Astrocyte of the hippocampus (primary cell): Measurements from ENCODE around the gene ARSA.
"Not testable (repeated sequence)": the region's sequence is repeated elsewhere in the genome, so short reads cannot be mapped to it uniquely, and the experiment has no call there.

Experiments used
- DNase-seq: peaks from one replicate; pipeline ENCODE4 v3.0.0; 2011; ENCODE audit warnings: low read depth, low spot score

The ARSA gene

DNA sequence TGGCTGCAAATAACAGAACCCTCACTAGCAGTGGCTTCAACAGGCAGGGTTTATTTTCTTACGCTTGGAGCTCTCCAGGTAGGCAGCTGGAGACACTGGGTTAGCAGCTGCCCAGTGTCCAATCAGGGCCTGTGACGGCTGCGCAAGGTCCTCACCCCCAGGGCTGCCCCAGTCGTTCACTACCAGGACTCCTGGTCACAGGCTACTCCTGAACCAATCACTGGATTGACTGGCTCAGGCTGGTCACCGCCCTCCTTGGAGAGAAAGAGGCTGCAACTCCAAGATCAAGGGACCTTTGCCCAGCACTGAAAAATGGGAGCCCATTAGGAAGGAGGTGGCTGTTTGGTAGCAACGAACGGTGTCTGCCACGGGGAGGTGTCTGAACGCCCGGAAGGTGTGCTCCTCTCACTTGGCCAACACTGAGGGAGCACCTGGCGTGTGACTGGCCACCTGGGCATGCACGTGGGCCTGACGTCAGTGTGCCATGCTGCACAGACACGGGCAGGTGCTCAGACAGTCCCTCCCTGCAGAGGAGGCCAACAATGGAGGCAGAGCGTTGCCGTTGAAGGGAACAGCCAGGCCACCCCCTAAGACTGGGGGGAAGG, 5.1 kb downstream of the ARSA start:
- no peak for DNase-seq

GRCh38 chr22:50621948-50622722, 5.8 kb downstream of the ARSA start:
- DNase-seq: no peak

DNA sequence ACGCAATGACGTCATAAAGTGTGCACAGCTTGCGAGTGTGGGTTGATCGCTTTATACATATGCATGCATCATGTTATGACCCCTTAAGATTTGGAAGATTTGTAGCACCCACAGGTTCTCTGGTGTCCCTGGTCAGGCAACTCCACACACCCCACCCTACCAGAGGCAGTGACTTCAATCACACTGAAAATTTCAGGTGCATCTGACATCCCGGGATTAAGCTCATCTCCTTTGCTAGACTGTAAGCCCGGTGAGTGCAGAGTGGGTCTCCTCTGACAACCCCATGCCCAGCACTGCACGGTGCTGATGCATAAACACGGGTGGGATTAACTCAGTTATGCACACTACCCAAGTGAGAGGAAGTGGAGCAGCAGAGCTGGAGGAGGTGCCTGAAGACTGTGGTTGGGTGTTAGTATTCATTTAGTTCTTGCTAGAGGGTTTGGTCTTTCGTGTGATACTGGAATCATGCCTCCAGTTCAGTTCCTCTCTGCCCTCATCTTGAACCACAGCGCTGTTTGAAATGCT, 6.5 kb downstream of the ARSA start:
- DNase-seq: no peak

GRCh38 chr22:50620593-50621355, 7.2 kb downstream of the ARSA start:
- DNase-seq: no peak

DNA sequence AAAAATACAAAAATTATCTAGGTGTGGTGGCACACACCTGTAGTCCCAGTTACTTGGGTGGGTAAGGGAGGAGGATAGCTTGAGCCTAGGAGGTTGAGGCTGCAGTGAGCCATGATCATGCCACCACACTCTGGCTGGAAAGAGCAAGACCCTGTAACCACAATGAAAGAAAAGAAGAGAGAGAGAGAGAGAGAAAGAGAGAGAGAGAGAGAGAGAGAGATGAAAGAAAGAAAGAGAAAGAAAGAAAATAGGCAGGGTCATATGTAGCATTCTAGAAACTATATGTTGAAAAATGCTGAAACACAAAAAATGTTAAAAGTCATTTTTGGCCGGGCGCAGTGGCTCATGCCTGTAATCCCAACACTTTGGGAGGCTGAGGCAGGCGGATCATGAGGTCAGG, 13.7 kb downstream of the ARSA start:
- DNase-seq: not testable (repeated sequence)

GRCh38 chr22:50613291-50613981, 14.5 kb downstream of the ARSA start:
- DNase-seq: no peak

DNA sequence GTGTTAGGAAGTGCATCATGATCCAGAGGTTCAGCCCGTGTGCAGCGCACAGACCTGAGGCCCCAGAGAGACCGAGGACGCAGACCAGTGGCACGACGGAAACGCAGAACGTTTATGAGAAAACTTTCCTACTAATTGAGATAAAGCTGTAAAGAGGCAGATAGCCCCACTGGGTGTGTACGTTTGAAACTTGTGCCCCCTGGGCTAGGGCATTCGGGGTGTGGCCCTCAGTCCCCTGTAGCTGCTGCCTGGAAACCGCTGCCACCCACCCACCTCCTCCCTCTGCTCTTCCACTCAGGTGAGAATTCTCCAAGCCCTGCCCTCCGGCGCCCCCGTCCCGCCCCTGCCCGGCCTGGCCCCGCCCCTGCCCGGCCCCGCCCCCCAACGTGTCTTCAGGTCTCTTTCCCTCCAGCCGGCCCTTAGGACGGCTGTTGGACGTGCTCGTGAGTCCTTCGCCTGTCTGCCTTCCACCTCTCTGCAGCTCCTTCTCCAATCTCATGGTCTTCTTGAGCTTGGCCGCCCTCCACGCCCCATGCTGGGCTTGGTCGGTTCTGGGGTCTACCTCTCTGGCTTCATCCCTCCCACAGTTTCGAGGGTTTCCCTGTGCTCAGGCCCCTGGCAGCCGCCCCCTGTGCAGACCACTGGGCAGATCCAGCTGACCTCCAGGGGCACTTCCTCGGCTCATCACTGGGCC, 15.3 kb downstream of the ARSA start:
- DNase-seq: no peak

- DNase-seq: no peak
Measured at GRCh38 chr22:50612168-50612527, 15.8 kb downstream of the ARSA start.

- DNase-seq: no peak
Measured at GRCh38 chr22:50611341-50612060, 16.5 kb downstream of the ARSA start.

- no peak for DNase-seq
Measured at GRCh38 chr22:50610581-50610980, 17.4 kb downstream of the ARSA start.

GRCh38 chr22:50610041-50610451, 17.9 kb downstream of the ARSA start:
- DNase-seq: no peak

- DNase-seq: no peak
Measured at GRCh38 chr22:50609599-50609998, 18.4 kb downstream of the ARSA start.

GRCh38 chr22:50608996-50609395, 19.0 kb downstream of the ARSA start:
- DNase-seq: no peak

DNA sequence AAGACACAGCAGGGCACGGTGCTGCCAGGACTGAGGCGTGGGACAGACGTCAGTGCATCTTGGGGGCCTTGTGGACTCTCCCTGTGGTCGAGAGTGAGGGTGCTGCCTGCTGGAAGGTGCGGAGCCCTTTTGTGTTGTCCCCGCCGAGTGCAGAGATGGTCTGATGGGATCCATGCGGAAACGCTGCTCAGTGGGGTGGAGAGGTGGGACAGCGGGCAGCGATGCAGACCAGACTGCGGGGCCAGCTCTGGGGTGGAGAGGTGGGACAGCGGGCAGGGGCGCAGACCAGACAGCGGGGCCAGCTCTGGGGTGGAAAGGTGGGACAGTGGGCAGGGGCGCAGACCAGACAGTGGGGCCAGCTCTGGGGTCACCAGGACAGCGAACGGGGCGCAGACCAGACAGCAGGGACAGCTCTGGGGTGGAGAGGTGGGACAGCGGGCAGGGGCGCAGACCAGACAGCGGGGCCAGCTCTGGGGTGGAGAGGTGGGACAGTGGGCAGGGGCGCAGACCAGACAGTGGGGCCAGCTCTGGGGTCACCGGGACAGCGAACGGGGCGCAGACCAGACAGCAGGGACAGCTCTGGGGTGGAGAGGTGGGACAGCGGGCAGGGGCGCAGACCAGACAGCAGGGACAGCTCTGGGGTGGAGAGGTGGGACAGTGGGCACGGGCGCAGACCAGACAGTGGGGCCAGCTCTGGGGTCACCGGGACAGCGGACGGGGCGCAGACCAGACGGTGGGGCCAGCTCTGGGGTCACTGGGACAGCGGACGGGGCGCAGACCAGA, 19.7 kb downstream of the ARSA start:
- DNase-seq: not testable (repeated sequence)

DNA sequence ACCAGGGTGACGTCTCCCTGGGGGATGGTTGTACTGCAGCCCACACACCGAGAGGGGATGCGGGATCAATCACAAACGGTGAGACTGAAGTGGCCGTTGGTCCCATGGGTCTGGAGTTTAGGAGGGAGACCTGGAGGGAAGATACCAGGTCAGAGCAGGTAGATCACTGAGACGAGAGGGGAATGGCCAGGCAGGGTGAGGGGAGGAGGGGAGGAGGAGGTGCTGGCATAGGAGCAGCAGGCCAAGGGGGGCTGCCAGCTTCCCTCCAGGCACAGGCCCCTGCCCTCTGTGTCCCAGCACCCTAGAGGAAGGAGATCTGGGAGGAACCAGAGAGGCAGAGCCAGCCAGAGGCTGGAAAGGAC, 20.3 kb downstream of the ARSA start:
- DNase-seq: no peak

- no peak for DNase-seq
Measured at GRCh38 chr22:50606946-50607658, 20.9 kb downstream of the ARSA start.

DNA sequence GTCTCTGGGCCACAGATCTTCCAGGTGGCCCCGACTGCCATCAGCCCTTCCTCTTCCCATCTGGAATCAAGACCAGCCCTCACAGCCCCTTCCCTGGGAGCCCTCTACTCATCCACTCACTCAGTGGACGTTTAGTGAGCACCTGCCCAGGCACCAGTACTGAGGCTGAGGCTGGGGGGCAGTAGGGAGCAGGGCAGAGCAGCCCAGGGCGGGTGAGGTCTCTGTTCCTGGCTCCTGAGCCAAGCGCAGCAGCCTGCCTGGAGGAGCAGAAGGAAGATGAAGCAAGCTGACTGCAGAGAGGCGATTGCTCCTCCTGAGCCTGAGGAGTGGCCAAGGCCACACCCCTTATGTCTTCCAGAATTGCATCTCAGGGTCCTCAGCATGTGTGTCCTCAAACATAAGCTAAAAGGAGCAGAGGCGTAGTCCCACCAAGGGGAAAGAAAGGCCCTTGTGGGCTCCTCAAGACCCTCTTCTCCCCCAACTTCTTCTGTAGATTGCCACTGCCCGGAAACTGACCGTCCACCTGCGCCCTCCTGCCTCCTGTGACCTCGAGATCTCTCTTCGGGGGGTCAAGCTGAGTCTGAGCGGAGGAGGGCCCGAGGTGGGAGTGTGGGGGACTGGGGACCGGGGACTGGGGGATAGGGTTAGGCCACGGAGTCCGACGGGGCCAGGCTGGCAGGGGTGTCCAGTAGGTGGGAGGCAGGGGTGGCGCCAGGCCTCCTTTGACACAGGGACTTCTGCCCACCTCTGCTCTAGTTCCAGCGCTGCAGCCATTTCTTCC, 21.6 kb downstream of the ARSA start:
- no peak for DNase-seq

DNA sequence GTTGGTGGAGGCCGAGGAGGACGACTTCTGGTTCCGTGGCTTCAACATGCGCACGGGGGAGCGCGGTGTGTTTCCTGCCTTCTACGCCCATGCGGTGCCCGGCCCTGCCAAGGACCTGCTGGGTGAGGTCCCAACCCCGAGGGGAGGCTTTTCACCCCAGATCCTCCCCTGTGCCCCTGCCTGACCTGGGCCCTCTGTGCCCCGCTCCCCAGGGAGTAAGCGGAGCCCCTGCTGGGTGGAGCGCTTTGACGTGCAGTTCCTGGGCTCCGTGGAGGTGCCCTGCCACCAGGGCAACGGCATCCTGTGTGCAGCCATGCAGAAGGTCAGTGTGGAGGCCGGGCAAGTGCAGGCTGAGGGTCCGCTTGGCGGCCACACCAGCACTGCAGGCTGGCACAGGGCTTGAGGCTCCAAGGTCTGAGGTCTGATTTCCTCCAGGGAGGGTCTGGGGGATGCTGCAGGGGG, 22.3 kb downstream of the ARSA start:
- DNase-seq: no peak
